Measurements from ENCODE around the gene MARK3. TPM values are rescaled to one million over a fixed set of nuclear protein-coding genes. Genes with fewer than 3 reads are reported as not detected.

MARK3 gene
- total RNA-seq, 1 donor from 2014 or later, result 124 TPM

DNA sequence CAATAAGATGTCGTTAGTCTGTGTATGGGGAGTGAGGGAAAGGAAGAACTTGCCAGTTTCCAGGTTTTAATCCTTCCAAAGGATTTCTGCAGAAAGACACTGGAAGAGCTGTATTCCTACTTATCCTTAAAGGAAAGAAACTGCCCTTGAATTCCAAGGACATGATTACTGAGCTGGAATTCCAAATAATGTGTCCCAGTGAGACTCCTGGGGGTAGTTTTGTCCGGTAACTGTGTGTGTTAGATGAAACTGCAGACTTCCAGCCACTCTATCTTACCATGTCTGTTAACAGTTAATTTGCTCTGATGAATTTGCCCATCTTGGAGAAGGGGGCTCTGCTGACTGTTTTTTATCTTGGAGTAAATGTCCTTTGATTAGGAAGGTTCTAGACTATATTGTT lies 104.4 kb downstream of the MARK3 start:
- H3K27me3 Mint-ChIP-seq (ENCODE audit: low read depth, unreplicated experiment), result no peaks in the 10 kb centered on the region
- H3K9me3 Mint-ChIP-seq (ENCODE audit: unreplicated experiment), result no peaks in the 10 kb centered on the region
- Histone ChIP-seq H3K9me3 (ENCODE audit: insufficient read depth, low read depth, low read length) (no peaks in the 10 kb centered on the region), H3K27ac (ENCODE audit: low read depth, low read length) (peak overlapping the region; percentile 53), H3K27me3 (ENCODE audit: insufficient read depth, low read length) (no peaks in the 10 kb centered on the region), H3K36me3 (ENCODE audit: insufficient read depth, low read length) (peaks cover 26% of the 10 kb centered on the region), H2AFZ (ENCODE audit: low read depth, low read length) (no peak overlapping the region), H3K79me2 (ENCODE audit: insufficient read depth, low read length) (peaks cover 16% of the 10 kb centered on the region), H3K4me1 (ENCODE audit: insufficient read depth, low read length) (peaks cover 7% of the 10 kb centered on the region), H3K4me3 (ENCODE audit: insufficient read depth, low read depth, low read length) (no peak overlapping the region), H4K20me1 (ENCODE audit: insufficient read depth, low read length) (peaks cover 27% of the 10 kb centered on the region), H3K9ac (ENCODE audit: low read length) (peak overlapping the region; percentile 25), H3K4me2 (ENCODE audit: low read length) (peak overlapping the region; percentile 19)
- FAIRE-seq (no peak), DNase-seq (ENCODE audit: low read depth) (no peak)
- no peak for TF ChIP-seq EZH2 (IDR thresholded peaks at IDR 0.05; ENCODE audit: insufficient read depth, low read length)
- TF ChIP-seq, protein P1, sequence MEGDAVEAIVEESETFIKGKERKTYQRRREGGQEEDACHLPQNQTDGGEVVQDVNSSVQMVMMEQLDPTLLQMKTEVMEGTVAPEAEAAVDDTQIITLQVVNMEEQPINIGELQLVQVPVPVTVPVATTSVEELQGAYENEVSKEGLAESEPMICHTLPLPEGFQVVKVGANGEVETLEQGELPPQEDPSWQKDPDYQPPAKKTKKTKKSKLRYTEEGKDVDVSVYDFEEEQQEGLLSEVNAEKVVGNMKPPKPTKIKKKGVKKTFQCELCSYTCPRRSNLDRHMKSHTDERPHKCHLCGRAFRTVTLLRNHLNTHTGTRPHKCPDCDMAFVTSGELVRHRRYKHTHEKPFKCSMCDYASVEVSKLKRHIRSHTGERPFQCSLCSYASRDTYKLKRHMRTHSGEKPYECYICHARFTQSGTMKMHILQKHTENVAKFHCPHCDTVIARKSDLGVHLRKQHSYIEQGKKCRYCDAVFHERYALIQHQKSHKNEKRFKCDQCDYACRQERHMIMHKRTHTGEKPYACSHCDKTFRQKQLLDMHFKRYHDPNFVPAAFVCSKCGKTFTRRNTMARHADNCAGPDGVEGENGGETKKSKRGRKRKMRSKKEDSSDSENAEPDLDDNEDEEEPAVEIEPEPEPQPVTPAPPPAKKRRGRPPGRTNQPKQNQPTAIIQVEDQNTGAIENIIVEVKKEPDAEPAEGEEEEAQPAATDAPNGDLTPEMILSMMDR (IDR thresholded peaks at IDR 0.05; ENCODE audit: insufficient read depth, low read depth, low read length), result no peak
- no peak overlapping the region for H3K27ac Mint-ChIP-seq (ENCODE audit: unreplicated experiment)
- H3K4me1 Mint-ChIP-seq (ENCODE audit: low read depth, unreplicated experiment), result peaks cover 11% of the 10 kb centered on the region
- H3K36me3 Mint-ChIP-seq (ENCODE audit: low read depth, unreplicated experiment), result peaks cover 9% of the 10 kb centered on the region
- no peak overlapping the region for H3K4me3 Mint-ChIP-seq (ENCODE audit: unreplicated experiment)

DNA sequence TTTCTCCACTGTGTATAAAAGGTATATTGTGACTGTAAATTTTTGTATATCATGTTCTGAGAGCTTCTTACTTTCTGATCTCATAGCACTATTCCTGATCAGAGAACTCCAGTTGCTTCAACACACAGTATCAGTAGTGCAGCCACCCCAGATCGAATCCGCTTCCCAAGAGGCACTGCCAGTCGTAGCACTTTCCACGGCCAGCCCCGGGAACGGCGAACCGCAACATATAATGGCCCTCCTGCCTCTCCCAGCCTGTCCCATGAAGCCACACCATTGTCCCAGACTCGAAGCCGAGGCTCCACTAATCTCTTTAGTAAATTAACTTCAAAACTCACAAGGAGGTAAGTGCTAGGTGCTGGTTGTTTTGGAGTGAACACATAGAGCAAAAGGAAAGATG lies 106.5 kb downstream of the MARK3 start:
- Histone ChIP-seq H3K27ac (ENCODE audit: low read depth, low read length) (no peak overlapping the region), H4K20me1 (ENCODE audit: insufficient read depth, low read length) (peaks cover 31% of the 10 kb centered on the region), H2AFZ (ENCODE audit: low read depth, low read length) (no peak overlapping the region), H3K79me2 (ENCODE audit: insufficient read depth, low read length) (peaks cover 10% of the 10 kb centered on the region), H3K9me3 (ENCODE audit: insufficient read depth, low read depth, low read length) (no peaks in the 10 kb centered on the region), H3K4me2 (ENCODE audit: low read length) (no peak overlapping the region), H3K4me3 (ENCODE audit: insufficient read depth, low read depth, low read length) (no peak overlapping the region), H3K9ac (ENCODE audit: low read length) (no peak overlapping the region), H3K4me1 (ENCODE audit: insufficient read depth, low read length) (peaks cover 7% of the 10 kb centered on the region), H3K27me3 (ENCODE audit: insufficient read depth, low read length) (no peaks in the 10 kb centered on the region), H3K36me3 (ENCODE audit: insufficient read depth, low read length) (peaks cover 41% of the 10 kb centered on the region)
- no peak overlapping the region for H3K27ac Mint-ChIP-seq (ENCODE audit: unreplicated experiment)
- H3K27me3 Mint-ChIP-seq (ENCODE audit: low read depth, unreplicated experiment), result no peaks in the 10 kb centered on the region
- no peak for TF ChIP-seq EZH2 (IDR thresholded peaks at IDR 0.05; ENCODE audit: insufficient read depth, low read length)
- TF ChIP-seq, protein P1 (IDR thresholded peaks at IDR 0.05; ENCODE audit: insufficient read depth, low read depth, low read length), result no peak
- no peaks in the 10 kb centered on the region for H3K9me3 Mint-ChIP-seq (ENCODE audit: unreplicated experiment)
- DNase-seq (ENCODE audit: low read depth) (no peak), FAIRE-seq (no peak)
- H3K4me1 Mint-ChIP-seq (ENCODE audit: low read depth, unreplicated experiment), result peaks cover 11% of the 10 kb centered on the region
- peaks cover 7% of the 10 kb centered on the region for H3K36me3 Mint-ChIP-seq (ENCODE audit: low read depth, unreplicated experiment)
- no peak overlapping the region for H3K4me3 Mint-ChIP-seq (ENCODE audit: unreplicated experiment)

DNA sequence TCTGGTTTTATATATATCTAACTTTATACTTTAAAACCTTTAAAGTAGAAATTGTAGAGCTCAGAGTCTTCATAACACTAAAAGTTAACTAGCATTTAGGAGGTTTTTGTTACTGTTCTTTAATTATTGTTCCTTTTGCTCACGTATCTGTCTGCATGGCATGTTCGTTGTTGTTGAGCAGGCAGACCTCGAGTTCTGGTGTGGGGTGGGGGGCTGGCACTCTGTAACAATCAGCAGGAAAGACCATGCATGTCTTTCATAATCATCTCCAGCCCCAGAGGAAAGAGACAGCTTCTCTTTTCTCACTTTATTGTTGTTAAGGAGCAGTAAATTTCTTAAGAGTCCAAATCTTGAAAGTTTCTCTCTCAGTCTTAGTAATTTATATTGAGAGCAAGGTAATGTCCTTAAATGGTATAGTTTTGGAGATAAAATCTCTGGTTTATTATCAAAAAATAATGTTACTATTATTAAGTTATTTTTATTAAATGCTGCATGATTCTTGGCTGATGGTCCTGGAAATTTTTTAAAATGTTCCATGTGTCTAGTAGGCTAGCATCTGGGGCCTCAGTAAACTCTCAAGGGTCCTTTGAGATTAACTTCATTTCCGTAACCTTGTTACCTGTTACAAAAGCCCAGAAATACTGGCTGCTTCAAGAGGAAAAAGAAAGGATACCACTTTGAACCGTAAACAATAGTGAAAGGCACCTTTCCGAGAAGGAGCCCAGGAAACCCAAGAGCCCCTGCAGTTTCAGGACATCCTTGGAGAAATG lies 107.1 kb downstream of the MARK3 start:
- H3K36me3 ChIP-seq (ENCODE audit: insufficient read depth, low read length), result peaks cover 39% of the 10 kb centered on the region
- TF ChIP-seq, protein P1 (IDR thresholded peaks at IDR 0.05; ENCODE audit: insufficient read depth, low read depth, low read length), result no peak
- no peak for TF ChIP-seq EZH2 (IDR thresholded peaks at IDR 0.05; ENCODE audit: insufficient read depth, low read length)
- FAIRE-seq, result no peak
- DNase-seq (ENCODE audit: low read depth), result no peak
- H3K9me3 ChIP-seq (ENCODE audit: insufficient read depth, low read depth, low read length), result no peaks in the 10 kb centered on the region
- H3K9ac ChIP-seq (ENCODE audit: low read length), result no peak overlapping the region
- H3K27me3 ChIP-seq (ENCODE audit: insufficient read depth, low read length), result no peaks in the 10 kb centered on the region
- Mint-ChIP-seq H3K27me3 (ENCODE audit: low read depth, unreplicated experiment) (no peaks in the 10 kb centered on the region), H3K27ac (ENCODE audit: unreplicated experiment) (no peak overlapping the region), H3K9me3 (ENCODE audit: unreplicated experiment) (no peaks in the 10 kb centered on the region), H3K4me3 (ENCODE audit: unreplicated experiment) (no peak overlapping the region), H3K36me3 (ENCODE audit: low read depth, unreplicated experiment) (peaks cover 7% of the 10 kb centered on the region), H3K4me1 (ENCODE audit: low read depth, unreplicated experiment) (peaks cover 11% of the 10 kb centered on the region)
- H3K4me1 ChIP-seq (ENCODE audit: insufficient read depth, low read length), result peaks cover 7% of the 10 kb centered on the region
- H3K4me3 ChIP-seq (ENCODE audit: insufficient read depth, low read depth, low read length), result no peak overlapping the region
- H2AFZ ChIP-seq (ENCODE audit: low read depth, low read length), result no peak overlapping the region
- H3K4me2 ChIP-seq (ENCODE audit: low read length), result no peak overlapping the region
- H3K27ac ChIP-seq (ENCODE audit: low read depth, low read length), result no peak overlapping the region
- H4K20me1 ChIP-seq (ENCODE audit: insufficient read depth, low read length), result peaks cover 34% of the 10 kb centered on the region
- peaks cover 9% of the 10 kb centered on the region for H3K79me2 ChIP-seq (ENCODE audit: insufficient read depth, low read length)
